Right cardiac atrium (tissue), 5 donors: ENCODE results near the gene MYBBP1A. TPM values are rescaled to one million over a fixed set of nuclear protein-coding genes. Genes with fewer than 3 reads are reported as not detected.
"Not testable (repeated sequence)": the region's sequence is repeated elsewhere in the genome, so short reads cannot be mapped to it uniquely, and the experiment has no call there.

Experiments
- ATAC-seq, 2 donors: fragments of 200-7000 bp; cut with Tn5 transposase; one replicate each; pipeline versions ENCODE4 v1.8.0 to v1.9.1; 2020; ENCODE audit warnings: moderate library complexity in 2 of 2, mild to moderate bottlenecking in 1 of 2
- DNase-seq, 3 donors: peaks; one replicate each; pipeline ENCODE4 v3.0.0-alpha.2; 2020
- H3K27ac ChIP-seq: one replicate; pipeline ENCODE4 v1.5.1; 2013; ENCODE audit warnings: mild to moderate bottlenecking, low read length, control low read depth, moderate library complexity
- H3K27me3 ChIP-seq: one replicate; pipeline ENCODE4 v1.6.1; 2013; ENCODE audit not compliant: control insufficient read depth, insufficient read depth
- H3K4me1 ChIP-seq: one replicate; pipeline ENCODE4 v1.6.1; 2013; ENCODE audit warnings: low read length; ENCODE audit not compliant: control insufficient read depth, insufficient read depth
- H3K4me3 ChIP-seq: one replicate; pipeline ENCODE4 v1.5.1; 2013; ENCODE audit warnings: low read length, control low read depth
- H3K9me3 ChIP-seq: one replicate; pipeline ENCODE4 v1.6.1; 2013; ENCODE audit warnings: low read length; ENCODE audit not compliant: control insufficient read depth
- WGBS: extraction: QIAGEN DNeasy Blood & Tissue Kit; methylation state at CpG from one replicate; pipeline ENCODE4 v1.1.7; 2013; 5-methylcytosine and 5-hydroxymethylcytosine counted together
- intact Hi-C, 4 donors: fragments of 100-400 bp; cut with DNase I; formaldehyde crosslinking; loops; one replicate each; pipeline versions ENCODE4 v1.11.0 to v1.14.0; 2022 to 2023
- polyA plus RNA-seq: library from polyadenylated mRNA; stranded (reverse); fragments of 200-250 nt; gene quantifications from one replicate; pipeline ENCODE4 v1.2.3, GENCODE V29; 2013
- total RNA-seq, 4 donors: library from RNA; stranded (reverse); fragmentation: NEBNext Ultra II Directional; extraction: Animal tissue kit (Norgen Biotek cat#: 25700); gene quantifications; one replicate each; pipeline ENCODE4 v1.2.1, GENCODE V29; 2021
- donor health status: healthy with polysubstance abuse.
- donor health status: DM: no; HTN: yes; CAD: no.
- donor health status: DM: no; HTN: no; CAD: no.
- donor health status: DM: no; HTN: yes; CAD: no; lungs with severe emphysema.
- donor health status: DM: yes; HTN: yes; CAD: no.

The MYBBP1A gene
- total and polyA plus RNA-seq, 5 donors, result 15.9 to 28.5 (median 22.1) TPM

DNA sequence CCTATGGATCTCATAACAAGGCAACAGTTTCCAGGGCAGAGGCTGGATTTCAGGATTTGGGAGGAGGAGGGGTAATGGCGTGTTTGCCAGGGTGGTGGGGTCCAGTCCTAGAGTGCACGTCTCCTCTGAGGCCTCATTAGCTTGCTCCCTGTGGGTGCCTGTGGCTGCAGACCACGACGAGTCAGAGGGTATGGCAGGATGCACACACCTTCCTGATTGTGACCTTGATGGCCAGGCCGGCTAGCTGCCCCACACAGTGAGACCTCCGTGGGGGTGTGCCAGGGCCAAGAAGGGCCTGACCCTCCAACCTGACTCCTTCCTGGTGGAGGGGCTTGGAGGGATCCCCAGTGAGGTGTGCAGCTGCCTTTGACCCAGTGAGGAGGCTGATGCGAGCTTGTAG, 25.1 kb upstream of the MYBBP1A start:
- intact Hi-C loops, result no loop called here
- Histone ChIP-seq H3K4me3 (no peak overlapping the region), H3K9me3 (no peaks in the 10 kb centered on the region), H3K27me3 (no peaks in the 10 kb centered on the region), H3K4me1 (no peaks in the 10 kb centered on the region), H3K27ac (no peak overlapping the region)
- ATAC-seq, result no peak
- peak in 2 of 3 donors; percentile 48 to 56 for DNase-seq
- 57% methylated on average over 7 of the region's 7 CpGs for WGBS

DNA sequence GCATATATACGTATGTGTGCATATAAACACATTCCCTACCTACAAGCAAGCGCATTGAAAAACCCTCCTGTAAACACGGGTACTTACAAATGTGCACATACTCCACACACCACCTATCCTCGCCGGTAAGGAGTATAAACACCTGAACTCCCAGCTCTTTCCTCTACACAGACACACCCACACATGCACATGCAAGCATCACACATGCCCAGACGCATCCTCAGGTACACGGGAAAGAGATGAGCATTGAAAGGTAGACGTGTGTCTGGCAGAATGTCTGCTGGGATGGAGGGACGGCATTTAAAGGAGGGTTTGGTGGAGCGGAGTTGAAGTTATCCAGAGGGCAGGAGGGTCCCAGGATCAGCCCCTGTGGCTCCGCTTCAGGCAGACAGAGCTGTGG, 24.5 kb upstream of the MYBBP1A start:
- ATAC-seq (no peak), DNase-seq (peak in 1 of 3 donors; percentile 11)
- no peak overlapping the region for H3K4me3 ChIP-seq
- intact Hi-C loops, result no loop called here
- no peak overlapping the region for H3K27ac ChIP-seq
- no peaks in the 10 kb centered on the region for H3K4me1 ChIP-seq
- H3K9me3 ChIP-seq, result no peaks in the 10 kb centered on the region
- 81% methylated on average over 11 of the region's 11 CpGs for WGBS
- no peaks in the 10 kb centered on the region for H3K27me3 ChIP-seq

- ATAC-seq, H3K9me3 ChIP-seq, H3K27ac ChIP-seq, intact Hi-C loops, H3K27me3 ChIP-seq, H3K4me1 ChIP-seq, H3K4me3 ChIP-seq: not testable (repeated sequence)
- 97% methylated on average over 24 of the region's 24 CpGs for WGBS
- DNase-seq, result peak in 2 of 3 donors; percentile 37 to 56
These were observed 23.2 kb upstream of the MYBBP1A start for GRCh38 chr17:4578349-4578748.

- 70% methylated on average over 8 of the region's 8 CpGs for WGBS
- H3K9me3 ChIP-seq, result no peaks in the 10 kb centered on the region
- ATAC-seq, result peak; percentile 73 to 93
- no peaks in the 10 kb centered on the region for H3K27me3 ChIP-seq
- DNase-seq, result peak; percentile 70 to 73 (median 71)
- H3K27ac ChIP-seq, result no peak overlapping the region
- H3K4me1 ChIP-seq, result no peaks in the 10 kb centered on the region
- no peak overlapping the region for H3K4me3 ChIP-seq
- intact Hi-C loops, result no loop called here
These were observed 22.3 kb upstream of the MYBBP1A start for GRCh38 chr17:4577386-4577993.

DNA sequence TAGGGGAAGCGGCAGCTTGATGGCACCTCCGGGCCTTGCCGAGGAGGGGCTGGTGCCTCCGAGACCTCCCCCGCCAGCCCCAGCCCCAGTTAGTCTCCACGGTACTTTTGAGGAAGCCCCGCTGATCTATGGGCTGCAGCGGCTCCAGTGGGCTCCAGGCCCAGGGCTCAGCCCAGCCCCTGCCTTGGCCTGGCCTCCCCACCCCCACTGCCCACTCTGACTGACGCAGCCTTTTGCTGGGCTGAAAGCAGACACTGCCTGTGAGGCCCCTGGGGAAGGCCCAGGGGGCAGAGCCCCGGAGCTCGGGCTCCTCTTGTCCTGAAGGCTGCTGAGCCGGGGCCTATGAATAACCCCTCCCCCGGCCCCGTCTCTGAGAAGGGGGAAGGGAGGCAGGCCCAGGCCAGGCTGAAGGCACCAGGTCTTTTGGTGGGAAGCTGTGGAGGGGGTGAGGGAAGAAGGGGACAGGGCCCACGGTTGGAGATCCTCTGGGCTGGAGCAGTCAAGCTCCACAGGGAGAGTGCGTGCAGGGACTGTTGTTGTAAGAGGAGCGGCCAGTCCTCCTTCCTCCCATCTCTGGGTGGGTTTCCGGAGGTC, 21.6 kb upstream of the MYBBP1A start:
- Histone ChIP-seq H3K27me3 (no peaks in the 10 kb centered on the region), H3K4me1 (no peaks in the 10 kb centered on the region), H3K4me3 (no peak overlapping the region), H3K27ac (no peak overlapping the region), H3K9me3 (no peaks in the 10 kb centered on the region)
- 61% methylated on average over 18 of the region's 18 CpGs for WGBS
- ATAC-seq (peak; percentile 45 to 88), DNase-seq (peak in 2 of 3 donors; percentile 40 to 59)
- intact Hi-C loops, result no loop called here

DNA sequence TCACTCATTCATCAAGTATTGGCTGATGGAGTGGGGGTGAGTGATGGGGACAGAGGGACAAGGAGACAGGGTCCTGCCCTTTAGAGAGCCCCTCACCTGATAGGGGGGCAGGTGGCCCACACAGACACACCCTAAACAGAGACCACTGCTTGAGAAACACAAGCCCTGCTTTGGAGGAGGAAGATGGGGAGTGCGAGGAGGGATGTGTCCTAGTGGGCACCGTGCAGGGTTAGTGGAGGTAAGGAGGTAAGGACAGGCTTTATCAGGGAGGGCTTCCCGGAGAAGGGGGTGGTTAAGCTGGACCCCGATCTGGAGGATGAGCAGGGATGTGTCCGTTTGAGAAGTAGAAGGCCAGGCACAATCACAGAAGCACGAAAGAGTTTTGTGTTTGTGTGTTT, 21.0 kb upstream of the MYBBP1A start:
- Histone ChIP-seq H3K27me3 (no peaks in the 10 kb centered on the region), H3K4me3 (no peak overlapping the region), H3K27ac (no peak overlapping the region), H3K4me1 (no peaks in the 10 kb centered on the region), H3K9me3 (no peaks in the 10 kb centered on the region)
- 76% methylated on average over 6 of the region's 6 CpGs for WGBS
- intact Hi-C loops, result no loop called here
- ATAC-seq (no peak), DNase-seq (no peak)

- no peaks in the 10 kb centered on the region for H3K27me3 ChIP-seq
- no peaks in the 10 kb centered on the region for H3K9me3 ChIP-seq
- no peak overlapping the region for H3K27ac ChIP-seq
- peak in 1 of 3 donors; percentile 21 for DNase-seq
- intact Hi-C loops, result loop anchor here in 1 of 4 donors (5.0 kb wide), 1 partner anchor 43 kb away; no protein-coding TSS in a partner anchor
- no peaks in the 10 kb centered on the region for H3K4me1 ChIP-seq
- no peak overlapping the region for H3K4me3 ChIP-seq
- 95% methylated on average over 9 of the region's 9 CpGs for WGBS
- no peak for ATAC-seq
These were observed 19.4 kb upstream of the MYBBP1A start for GRCh38 chr17:4574448-4575045.

GRCh38 chr17:4573669-4574068, 18.5 kb upstream of the MYBBP1A start:
- ATAC-seq, result no peak
- WGBS, result 61% methylated on average over 7 of the region's 7 CpGs
- no peaks in the 10 kb centered on the region for H3K4me1 ChIP-seq
- no peak overlapping the region for H3K27ac ChIP-seq
- H3K4me3 ChIP-seq, result no peak overlapping the region
- peak in 2 of 3 donors; percentile 41 to 48 for DNase-seq
- H3K27me3 ChIP-seq, result no peaks in the 10 kb centered on the region
- no peaks in the 10 kb centered on the region for H3K9me3 ChIP-seq
- intact Hi-C loops, result loop anchor here in 1 of 4 donors (5.0 kb wide), 1 partner anchor 44 kb away; no protein-coding TSS in a partner anchor

DNA sequence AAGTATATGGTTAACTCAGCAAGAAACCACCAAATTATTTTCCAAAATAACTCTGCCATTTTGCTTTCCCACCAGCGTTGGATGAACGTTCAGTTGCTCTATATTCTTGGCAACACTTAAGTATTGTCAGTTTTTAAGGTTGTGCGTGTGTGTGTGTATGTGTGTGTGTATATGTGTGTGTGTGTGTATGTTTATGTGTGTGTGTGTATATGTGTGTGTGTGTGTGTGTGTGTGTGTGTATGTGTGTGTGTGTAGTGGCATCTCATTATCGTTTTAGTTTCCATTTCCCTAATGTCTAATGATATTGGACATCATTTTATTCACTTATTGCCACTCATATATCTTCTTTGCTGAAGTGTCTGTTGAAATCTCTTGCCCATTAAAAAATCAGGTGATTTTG, 17.9 kb upstream of the MYBBP1A start:
- DNase-seq, result no peak
- H3K27me3 ChIP-seq, result no peaks in the 10 kb centered on the region
- H3K27ac ChIP-seq, result no peak overlapping the region
- no peaks in the 10 kb centered on the region for H3K9me3 ChIP-seq
- H3K4me1 ChIP-seq, result peaks cover 1% of the 10 kb centered on the region
- ATAC-seq, result no peak
- no peak overlapping the region for H3K4me3 ChIP-seq
- 63% methylated on average over 4 of the region's 4 CpGs for WGBS
- intact Hi-C loops, result loop anchor here in 1 of 4 donors (5.0 kb wide), 1 partner anchor 44 kb away; no protein-coding TSS in a partner anchor

DNA sequence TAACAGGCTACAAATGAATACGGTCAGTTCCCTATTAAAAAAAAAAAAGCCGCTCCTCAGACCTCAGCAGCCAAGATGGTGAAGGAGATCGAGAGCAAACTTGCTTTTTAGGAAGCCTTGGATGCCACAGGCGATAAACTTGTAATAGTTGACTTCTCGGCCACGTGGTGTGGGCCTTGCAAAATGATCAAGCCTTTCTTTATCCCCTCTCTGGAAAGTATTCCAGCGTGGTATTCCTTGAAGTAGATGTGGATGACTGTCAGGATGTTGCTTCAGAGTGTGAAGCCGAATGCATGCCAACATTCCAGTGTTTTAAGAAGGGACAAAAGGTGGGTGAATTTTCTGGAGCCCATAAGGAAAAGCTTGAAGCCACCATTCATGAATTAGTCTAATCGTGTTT, 16.9 kb upstream of the MYBBP1A start:
- intact Hi-C loops, result loop anchor here in 1 of 4 donors (5.0 kb wide), 1 partner anchor 45 kb away; no protein-coding TSS in a partner anchor
- Histone ChIP-seq H3K4me3 (no peak overlapping the region), H3K9me3 (no peaks in the 10 kb centered on the region), H3K27me3 (no peaks in the 10 kb centered on the region), H3K4me1 (peaks cover 1% of the 10 kb centered on the region), H3K27ac (no peak overlapping the region)
- no peak for DNase-seq
- 70% methylated on average over 9 of the region's 9 CpGs for WGBS
- no peak for ATAC-seq

DNA sequence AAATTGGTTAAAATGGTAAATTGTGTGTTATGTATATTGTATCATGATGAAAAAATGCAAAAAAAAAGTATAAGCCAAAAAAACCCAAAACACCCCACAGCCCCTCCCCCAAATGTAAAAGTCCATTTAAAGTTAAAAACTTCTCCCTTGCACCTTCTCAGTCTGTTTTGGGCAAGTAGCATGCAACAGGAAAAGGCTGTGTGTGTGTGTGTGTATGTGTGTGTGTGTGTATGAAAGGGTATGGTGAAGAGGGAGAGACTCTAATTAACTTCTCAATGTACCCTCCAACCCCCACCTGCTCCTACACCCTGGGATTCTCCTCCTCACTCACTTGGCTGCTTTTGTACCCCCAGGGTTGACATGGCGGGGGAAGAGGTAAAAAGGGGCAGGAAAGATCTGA, 14.4 kb upstream of the MYBBP1A start:
- ATAC-seq, result no peak
- 92% methylated on average over 1 of the region's 1 CpG for WGBS
- Histone ChIP-seq H3K4me3 (no peak overlapping the region), H3K9me3 (no peaks in the 10 kb centered on the region), H3K27me3 (no peaks in the 10 kb centered on the region), H3K27ac (no peak overlapping the region), H3K4me1 (peaks cover 1% of the 10 kb centered on the region)
- DNase-seq, result no peak
- intact Hi-C loops, result loop anchor here in 2 of 4 donors (5.0 to 10.0 kb wide), 3 partner anchors 58 to 145 kb away; no protein-coding TSS in a partner anchor
